IPS-20b (cell line): ENCODE measurements around the gene SIPA1.
"Not testable (repeated sequence)": the region's sequence is repeated elsewhere in the genome, so short reads cannot be mapped to it uniquely, and the experiment has no call there.

Source experiments
- H3K27ac ChIP-seq: one replicate; pipeline ENCODE4 v1.5.1; 2013; ENCODE audit warnings: low read length
- H3K27me3 ChIP-seq: 2 replicates; pipeline ENCODE4 v1.6.1; 2013; ENCODE audit warnings: mild to moderate bottlenecking, low read length, inconsistent platforms; ENCODE audit not compliant: insufficient read depth
- H3K36me3 ChIP-seq: 2 replicates; pipeline ENCODE4 v1.6.1; 2013; ENCODE audit warnings: low read depth, mild to moderate bottlenecking, inconsistent platforms, low read length, moderate library complexity; ENCODE audit not compliant: insufficient read depth
- H3K4me1 ChIP-seq: 2 replicates; pipeline ENCODE4 v1.6.1; 2013; ENCODE audit warnings: mild to moderate bottlenecking, control low read depth, inconsistent platforms, low read length, moderate library complexity; ENCODE audit not compliant: insufficient read depth
- H3K4me3 ChIP-seq: 2 replicates; pipeline ENCODE4 v1.5.1; 2013; ENCODE audit warnings: mild to moderate bottlenecking, low read length, inconsistent platforms
- H3K9ac ChIP-seq: 2 replicates; pipeline ENCODE4 v1.6.1; 2013; ENCODE audit warnings: low read depth, mild to moderate bottlenecking, inconsistent platforms, low read length, moderate library complexity
- H3K9me3 ChIP-seq: 2 replicates; pipeline ENCODE4 v1.6.1; 2013; ENCODE audit warnings: mild to moderate bottlenecking, low read depth, low read length, inconsistent platforms; ENCODE audit not compliant: insufficient read depth

The SIPA1 gene

DNA sequence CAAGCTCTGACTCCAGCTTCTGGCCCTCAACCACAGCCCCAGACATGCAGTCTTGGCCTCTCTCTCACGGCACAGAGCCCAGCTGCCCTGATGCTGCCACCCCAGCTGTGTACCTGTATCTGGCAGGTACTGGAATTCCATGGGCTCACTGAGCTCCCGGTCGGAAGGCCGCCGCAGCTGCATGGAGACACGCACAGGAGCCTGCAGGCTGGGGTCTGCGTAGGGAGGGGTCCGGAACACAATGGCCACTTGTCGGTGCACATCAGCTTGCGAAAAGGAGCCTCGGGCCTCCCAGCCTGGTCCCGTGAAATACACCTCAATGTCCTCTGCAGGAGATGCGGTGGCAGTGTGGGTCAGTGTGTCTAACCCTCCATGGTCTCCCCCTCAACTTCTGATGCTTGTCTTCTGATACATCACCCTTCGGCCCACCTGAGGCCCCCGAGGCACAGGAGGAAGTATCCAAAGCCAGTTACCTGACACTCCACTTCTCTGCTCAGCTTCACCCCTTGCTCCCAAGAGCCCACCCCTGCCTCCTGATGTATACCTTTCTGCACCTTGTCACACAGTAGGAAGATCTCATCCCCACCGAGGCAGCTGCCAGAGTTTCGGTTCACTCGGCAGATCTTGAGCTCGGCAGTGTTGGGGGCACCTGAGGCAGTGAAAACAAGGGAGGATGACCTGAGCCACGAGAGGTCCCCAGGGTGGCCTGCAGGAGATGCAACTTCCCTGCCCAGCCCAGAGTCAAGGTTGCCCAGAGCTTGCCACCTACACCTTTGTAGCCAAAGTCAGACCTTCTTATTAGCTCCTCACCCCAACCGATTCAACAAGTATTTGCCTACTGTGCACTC lies 20.5 kb downstream of the SIPA1 start:
- Histone ChIP-seq H3K36me3 (peaks cover 76% of the 10 kb centered on the region), H3K4me1 (peaks cover 3% of the 10 kb centered on the region; the same call in 1 of the 2 replicates), H3K9me3 (no peaks in the 10 kb centered on the region), H3K4me3 (no peak overlapping the region), H3K9ac (no peak overlapping the region), H3K27ac (no peak overlapping the region), H3K27me3 (no peaks in the 10 kb centered on the region)

DNA sequence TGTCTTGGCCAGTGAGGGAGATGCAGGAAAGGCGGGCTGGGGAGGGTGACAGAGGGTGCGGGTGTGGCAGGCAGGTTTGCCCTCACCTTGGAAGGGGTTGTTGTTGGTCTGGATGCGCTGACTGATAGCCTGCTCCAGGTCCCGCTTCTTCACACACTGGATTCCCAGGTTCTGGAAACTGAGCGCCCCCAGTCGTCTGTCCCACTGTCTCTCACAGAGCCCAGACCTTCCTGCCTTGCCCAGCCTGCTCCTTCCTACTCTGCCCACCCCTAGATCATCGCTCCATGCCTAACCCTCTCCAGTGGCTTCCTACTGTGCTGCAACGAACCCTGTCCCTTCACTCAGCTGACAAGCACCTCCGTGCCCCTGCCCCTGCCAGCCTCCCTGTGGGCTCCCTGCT lies 22.1 kb downstream of the SIPA1 start:
- Histone ChIP-seq H3K9me3 (no peaks in the 10 kb centered on the region), H3K27me3 (no peaks in the 10 kb centered on the region), H3K4me3 (no peak overlapping the region), H3K27ac (no peak overlapping the region), H3K4me1 (no peaks in the 10 kb centered on the region), H3K36me3 (peaks cover 62% of the 10 kb centered on the region), H3K9ac (no peak overlapping the region)

GRCh38 chr11:65660908-65661307 lies 23.0 kb downstream of the SIPA1 start:
- H3K9ac ChIP-seq, H3K4me1 ChIP-seq, H3K4me3 ChIP-seq, H3K9me3 ChIP-seq, H3K27me3 ChIP-seq, H3K27ac ChIP-seq: not testable (repeated sequence)
- peaks cover 53% of the 10 kb centered on the region for H3K36me3 ChIP-seq

GRCh38 chr11:65661599-65662246 lies 23.8 kb downstream of the SIPA1 start:
- H3K9me3 ChIP-seq, result no peaks in the 10 kb centered on the region
- no peaks in the 10 kb centered on the region for H3K27me3 ChIP-seq
- H3K9ac ChIP-seq, result peak overlapping the region; percentile 91; the same call in 1 of the 2 replicates
- H3K36me3 ChIP-seq, result peaks cover 47% of the 10 kb centered on the region
- H3K4me3 ChIP-seq, result peak overlapping the region; percentile 99
- H3K27ac ChIP-seq, result no peak overlapping the region
- no peaks in the 10 kb centered on the region for H3K4me1 ChIP-seq

DNA sequence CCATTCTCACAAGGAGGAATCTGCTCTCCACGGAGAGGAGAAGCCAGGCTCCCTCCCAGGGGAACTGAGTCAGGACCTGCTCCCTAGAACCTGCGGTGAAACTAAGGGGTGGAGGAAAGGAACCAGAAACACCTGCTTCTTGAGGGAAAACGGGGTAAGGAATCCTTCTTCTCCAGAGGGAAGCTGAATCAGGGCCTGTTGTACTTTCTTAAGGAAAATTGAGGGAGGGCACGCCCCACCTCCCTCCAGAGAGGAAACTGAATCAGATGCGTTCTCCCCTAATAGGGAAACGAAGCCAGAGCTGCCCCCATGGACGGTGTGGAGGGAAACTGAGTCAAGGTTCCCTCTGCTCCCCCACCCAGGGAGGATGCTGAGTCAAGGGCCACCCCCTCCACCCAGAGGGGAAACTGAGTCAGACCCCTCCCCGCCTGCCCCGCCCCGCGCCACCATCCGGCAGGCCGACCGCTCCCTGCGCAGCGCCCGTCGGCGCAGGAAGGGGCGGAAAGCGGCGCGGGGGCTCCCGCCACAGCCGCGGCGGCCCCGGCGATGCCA lies 24.4 kb downstream of the SIPA1 start:
- no peaks in the 10 kb centered on the region for H3K27me3 ChIP-seq
- H3K9me3 ChIP-seq, result no peaks in the 10 kb centered on the region
- no peak overlapping the region for H3K27ac ChIP-seq
- peak overlapping the region; percentile 91; the same call in 1 of the 2 replicates for H3K9ac ChIP-seq
- H3K36me3 ChIP-seq, result peaks cover 41% of the 10 kb centered on the region
- H3K4me1 ChIP-seq, result no peaks in the 10 kb centered on the region
- H3K4me3 ChIP-seq, result peak overlapping the region; percentile 99

DNA sequence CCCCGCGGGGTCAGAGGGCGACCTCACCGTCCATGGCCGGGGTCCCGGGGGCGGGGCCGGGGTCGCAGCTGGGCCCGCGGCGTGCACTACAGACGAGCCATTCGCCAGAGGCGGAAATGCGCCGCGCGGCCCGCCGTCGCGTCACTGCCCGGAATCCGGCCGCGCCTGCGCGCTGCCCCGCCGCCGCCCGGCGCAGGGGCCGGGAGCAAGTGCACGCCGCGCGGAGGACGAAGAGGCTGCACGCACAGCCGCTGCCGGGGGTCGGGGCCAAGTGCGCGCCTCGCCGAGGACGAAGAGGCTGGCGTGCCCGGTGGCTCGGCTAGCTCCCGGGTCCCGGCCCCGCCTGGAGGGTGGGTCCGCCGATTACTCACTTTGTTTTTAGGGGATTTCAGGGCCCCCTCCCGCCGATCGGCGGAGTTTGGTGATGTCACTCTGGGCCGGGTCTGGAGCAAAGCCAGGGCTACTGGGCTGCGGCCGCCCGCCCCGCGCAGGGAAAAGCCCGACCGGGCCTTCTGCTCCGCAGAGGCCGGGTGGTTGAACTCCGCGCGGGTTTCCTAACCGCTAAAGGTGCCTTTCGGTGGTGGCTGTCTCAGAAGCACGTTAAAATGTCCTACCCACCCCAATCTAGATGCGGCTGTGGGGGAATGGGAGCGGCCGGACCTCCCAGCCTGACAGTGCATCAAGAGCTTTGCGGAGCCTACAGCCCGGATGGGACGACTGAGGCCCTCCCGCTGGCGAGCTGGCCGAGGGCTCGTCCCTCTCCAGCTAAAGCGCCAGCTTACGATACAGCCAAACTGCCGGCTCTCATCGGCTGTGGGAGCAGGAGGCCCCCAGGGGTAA lies 25.1 kb downstream of the SIPA1 start, which contains the start of gene RELA:
RELA (minus strand) TSS at position 118 of the 840 bp plus-strand sequence; CDS start at position 34, 84 bp downstream.
- H3K27ac ChIP-seq, result peak within 1 kb of the TSS; percentile 72
- peak within 1 kb of the TSS; percentile 99 for H3K4me3 ChIP-seq
- H3K27me3 ChIP-seq, result no peaks in the 10 kb centered on the region
- H3K9me3 ChIP-seq, result no peaks in the 10 kb centered on the region
- H3K9ac ChIP-seq, result peak within 1 kb of the TSS; percentile 91; the same call in 1 of the 2 replicates
- no peaks in the 10 kb centered on the region for H3K4me1 ChIP-seq
- H3K36me3 ChIP-seq, result peaks cover 34% of the 10 kb centered on the region

DNA sequence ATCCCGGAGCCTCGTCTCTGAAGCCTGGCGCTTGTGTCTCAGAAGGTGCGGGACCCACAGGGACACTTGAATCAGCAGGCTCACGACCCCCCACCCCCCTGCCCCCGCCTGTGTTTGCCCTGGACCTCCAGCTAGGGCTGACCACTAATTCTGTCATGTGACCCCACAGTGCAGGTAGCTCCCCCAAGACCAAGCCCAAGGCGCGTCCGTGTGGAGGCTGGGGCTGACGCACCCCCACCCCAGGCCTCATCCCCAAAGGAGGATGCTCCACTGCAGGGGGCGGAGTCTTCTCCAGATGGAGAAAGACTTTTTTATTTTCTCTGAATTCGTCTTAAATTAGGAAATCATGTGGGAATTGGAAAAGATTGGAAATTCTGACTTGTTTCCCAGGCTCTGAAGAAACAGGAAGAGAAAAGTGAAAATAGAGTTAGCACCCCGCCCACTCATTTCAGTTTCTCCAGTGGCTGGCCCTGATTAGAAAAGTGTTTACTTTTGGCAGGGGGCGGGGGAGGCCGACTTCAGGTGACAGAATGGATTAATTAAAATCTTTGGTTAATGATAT lies 25.8 kb downstream of the SIPA1 start:
- Histone ChIP-seq H3K27me3 (no peaks in the 10 kb centered on the region), H3K9me3 (no peaks in the 10 kb centered on the region), H3K4me3 (peak overlapping the region; percentile 99), H3K27ac (peak overlapping the region; percentile 72), H3K9ac (peak overlapping the region; percentile 90; the same call in 1 of the 2 replicates), H3K4me1 (no peaks in the 10 kb centered on the region), H3K36me3 (peaks cover 27% of the 10 kb centered on the region)

- H3K36me3 ChIP-seq, result no peaks in the 10 kb centered on the region
- H3K27me3 ChIP-seq, result no peaks in the 10 kb centered on the region
- H3K27ac ChIP-seq, result no peak overlapping the region
- no peaks in the 10 kb centered on the region for H3K4me1 ChIP-seq
- no peak overlapping the region for H3K4me3 ChIP-seq
- H3K9ac ChIP-seq, result no peak overlapping the region
- H3K9me3 ChIP-seq, result no peaks in the 10 kb centered on the region
Measured at GRCh38 chr11:65672180-65672860, 34.4 kb downstream of the SIPA1 start.

DNA sequence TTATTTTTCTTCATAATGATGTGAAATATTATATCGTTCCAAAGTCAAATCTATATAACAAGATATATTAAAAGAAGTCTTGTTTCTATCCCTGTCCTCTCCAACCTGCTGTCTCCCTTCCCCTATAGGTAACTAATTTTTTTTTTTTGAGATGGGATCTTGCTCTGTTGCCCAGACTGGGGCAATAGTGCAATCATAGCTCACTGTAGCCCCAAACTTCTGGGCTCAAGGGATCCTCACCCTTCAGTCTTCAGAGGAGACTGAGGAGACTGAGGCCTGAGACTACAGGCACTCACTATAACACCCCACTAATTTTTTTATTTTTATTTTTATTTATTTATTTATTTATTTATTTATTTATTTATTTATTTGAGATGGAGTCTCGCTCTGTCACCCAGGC lies 35.1 kb downstream of the SIPA1 start:
- Histone ChIP-seq H3K27ac (no peak overlapping the region), H3K27me3 (no peaks in the 10 kb centered on the region), H3K36me3 (no peaks in the 10 kb centered on the region), H3K4me3 (no peak overlapping the region), H3K9ac (no peak overlapping the region), H3K4me1 (no peaks in the 10 kb centered on the region), H3K9me3 (no peaks in the 10 kb centered on the region)

DNA sequence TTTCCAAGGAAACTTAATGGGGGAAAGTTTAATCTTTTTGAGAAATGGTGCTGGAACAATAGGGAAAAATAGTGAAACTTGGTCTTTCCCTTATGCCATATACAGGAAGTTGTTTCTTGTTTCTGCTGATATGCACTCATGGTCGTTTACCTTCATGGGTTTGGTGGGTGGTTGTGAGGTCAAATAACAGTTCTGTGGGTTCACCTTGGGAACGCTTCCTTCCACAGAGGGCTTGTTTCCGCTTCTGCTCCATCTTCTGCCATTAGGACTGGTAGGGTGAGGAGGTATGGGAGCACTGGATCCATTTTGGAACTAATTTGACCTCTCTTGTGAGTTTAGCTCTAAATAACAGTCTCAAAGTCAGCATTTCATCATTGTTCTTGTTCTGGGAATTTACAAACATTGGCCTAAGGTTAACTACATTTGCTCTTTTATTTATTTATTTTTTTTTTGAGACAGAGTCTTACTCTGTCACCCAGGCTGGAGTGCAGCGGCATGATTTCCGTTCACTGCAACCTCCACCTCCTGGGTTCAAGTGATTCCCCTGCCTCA lies 42.4 kb downstream of the SIPA1 start:
- Histone ChIP-seq H3K4me3 (no peak overlapping the region), H3K9ac (no peak overlapping the region), H3K4me1 (no peaks in the 10 kb centered on the region), H3K27ac (no peak overlapping the region), H3K9me3 (no peaks in the 10 kb centered on the region), H3K36me3 (no peaks in the 10 kb centered on the region), H3K27me3 (no peaks in the 10 kb centered on the region; the same call in 1 of the 2 replicates)
